GM12874 (cell line): ENCODE measurements around the gene NR1H4.

Source experiments
- CTCF ChIP-seq: IDR thresholded peaks from 2 replicates; pipeline ENCODE4 v1.5.1; 2011; ENCODE audit warnings: low read depth, mild to moderate bottlenecking, control low read depth, low read length, moderate library complexity; ENCODE audit not compliant: insufficient read depth

The NR1H4 gene

DNA sequence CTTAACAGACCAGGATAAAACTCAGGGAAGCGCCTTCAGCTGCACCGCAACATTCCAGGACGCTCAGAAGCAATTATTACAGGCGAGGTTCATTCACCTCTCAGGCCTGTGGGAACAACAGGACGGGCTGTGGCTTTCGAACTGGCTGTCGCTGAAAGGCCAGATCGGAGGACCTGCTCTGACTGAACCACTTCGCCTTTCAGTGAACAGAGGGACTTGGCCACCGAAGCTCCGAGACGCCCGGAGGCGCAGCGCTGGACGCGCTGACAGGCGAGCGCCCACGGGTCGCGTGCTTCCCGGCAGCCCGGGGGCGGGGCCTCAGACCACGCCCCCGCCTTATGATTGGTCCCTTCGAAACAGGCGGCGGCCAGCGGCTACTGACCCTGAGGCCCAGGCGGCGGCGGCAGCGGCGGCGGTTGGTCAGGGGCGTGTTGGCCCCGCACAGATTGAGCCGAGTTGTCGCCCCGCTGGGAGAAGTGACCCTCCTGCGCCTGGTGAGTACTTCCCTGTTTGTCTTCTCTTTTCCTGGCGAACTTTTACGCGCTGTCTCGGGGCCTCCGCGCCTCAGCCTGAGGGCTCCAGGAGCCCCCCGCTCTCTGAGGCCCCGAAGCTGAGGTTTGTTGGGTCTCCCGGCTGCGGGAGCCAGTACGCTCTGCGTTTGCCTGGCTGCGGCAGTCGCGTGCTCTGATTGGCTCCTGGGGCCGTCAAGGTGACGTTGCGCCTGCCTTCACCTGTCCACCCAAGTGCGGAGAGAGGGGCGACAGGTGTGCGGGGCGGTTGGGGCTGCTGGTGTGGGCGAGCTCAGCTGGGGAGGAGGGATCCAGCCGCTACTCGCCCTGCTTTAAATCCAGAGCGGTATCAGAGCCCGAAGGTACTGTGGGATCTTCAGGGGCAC lies 99.9 kb downstream of the NR1H4 start, which contains the start of gene GAS2L3:
GAS2L3 (plus strand) TSS at position 393 of the 895 bp plus-strand sequence. CDS start 21,221 bp downstream, outside the sequence.
- TF ChIP-seq CTCF = no peak

DNA sequence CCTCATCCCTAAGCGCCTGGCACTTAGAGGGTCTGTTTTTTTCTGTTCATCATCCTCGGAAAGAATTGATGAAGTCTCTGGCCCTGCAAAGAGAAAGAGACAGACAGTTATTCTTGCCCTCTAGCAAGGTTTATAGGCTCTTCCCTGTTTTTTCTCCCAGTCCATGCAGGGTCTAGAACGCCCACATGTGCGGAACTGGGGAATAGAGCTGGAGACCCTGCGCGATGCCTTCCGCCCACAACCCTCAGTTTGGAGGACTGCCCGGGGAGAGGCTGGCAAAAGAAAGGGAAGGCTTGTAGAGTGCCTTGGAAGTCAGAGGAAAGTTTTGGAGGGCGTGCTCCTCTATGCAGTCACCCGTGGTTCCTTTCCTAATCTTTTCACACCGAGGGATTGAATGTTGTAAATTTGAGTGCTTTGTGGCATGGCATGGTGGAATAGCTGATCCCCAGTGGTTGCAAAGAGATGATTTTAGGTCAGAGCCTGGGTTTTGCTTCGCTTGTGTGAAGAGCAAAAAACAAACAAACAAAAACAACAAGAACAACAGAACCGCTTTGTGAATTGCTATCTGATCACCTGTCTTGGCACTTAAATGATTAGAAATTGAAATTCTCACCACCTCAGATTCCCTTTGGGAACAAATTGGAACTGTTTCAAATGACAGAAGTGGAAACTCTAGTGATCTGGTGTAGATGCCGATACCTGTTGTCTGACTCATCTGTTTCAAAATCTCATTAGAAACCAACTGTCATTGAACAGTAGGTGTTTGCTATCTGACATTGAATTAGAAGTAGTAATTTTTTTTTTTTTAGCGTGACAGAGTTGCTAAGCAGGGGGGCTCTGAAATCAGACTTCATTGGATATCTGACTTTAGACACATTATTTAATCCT lies 100.8 kb downstream of the NR1H4 start:
- TF ChIP-seq CTCF = no peak

GRCh38 chr12:100576331-100577036 lies 102.8 kb downstream of the NR1H4 start:
- no peak for TF ChIP-seq CTCF

GRCh38 chr12:100578923-100579322 lies 105.3 kb downstream of the NR1H4 start:
- no peak for TF ChIP-seq CTCF

DNA sequence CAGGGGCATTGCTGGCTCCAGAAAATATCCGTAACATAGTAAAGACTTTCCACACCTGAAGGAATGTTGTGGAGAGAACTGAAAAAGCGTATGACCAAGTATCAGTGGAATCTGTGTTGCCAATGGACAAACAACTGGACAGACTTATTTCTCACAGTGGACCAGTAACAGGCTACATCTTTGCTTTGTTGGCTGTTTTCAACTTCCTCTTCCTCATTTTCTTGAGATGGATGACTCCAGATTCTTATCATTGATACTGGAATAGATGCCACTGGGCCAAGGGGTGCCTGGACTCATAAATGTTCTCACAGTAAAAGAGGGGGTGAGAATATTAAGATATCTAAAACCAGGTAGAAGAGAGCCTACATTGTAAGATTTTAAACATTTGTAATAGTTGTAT lies 106.2 kb downstream of the NR1H4 start:
- no peak for TF ChIP-seq CTCF

DNA sequence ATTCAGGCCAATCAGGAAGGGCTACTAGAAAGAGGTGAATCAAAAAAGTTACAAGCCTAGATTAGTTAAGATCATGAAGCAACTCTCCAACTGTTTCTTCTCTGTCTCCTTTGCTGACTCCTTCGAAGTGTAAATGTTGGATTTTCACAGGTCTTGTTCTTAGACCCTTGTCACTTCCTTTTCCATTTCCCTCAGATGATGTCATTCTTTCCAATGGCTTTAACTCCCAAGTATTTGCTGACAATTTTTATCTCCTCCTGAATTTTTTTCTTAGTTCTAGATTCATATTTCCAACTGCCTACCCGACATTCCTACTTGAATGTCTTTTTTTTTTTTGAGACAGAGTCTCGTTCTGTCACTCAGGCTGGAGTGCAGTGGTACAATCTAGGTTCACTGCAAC lies 110.6 kb downstream of the NR1H4 start:
- TF ChIP-seq CTCF = no peak

DNA sequence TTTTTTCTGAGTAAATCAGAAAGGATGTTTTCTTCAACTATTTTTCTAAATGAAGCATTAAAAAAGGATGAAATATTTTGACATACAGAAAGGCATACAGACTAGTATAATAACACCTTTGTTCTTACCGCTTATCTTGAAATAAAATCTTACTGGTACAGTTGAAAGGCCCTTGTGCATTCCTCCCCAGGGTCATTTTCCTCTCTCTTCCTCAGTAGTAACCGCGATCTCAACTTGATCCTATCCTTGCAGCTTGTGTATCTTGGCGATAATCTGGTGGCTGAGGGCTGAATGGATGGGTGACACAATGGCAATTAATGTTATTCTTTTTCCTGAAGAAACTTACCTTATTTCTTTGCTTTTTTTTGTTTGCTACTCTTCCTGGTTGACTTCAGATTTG lies 118.3 kb downstream of the NR1H4 start:
- no peak for TF ChIP-seq CTCF
